HepG2 (cell line): ENCODE measurements around the gene COMMD7. TPM values are rescaled to one million over a fixed set of nuclear protein-coding genes. Genes with fewer than 3 reads are reported as not detected.
A peak's percentile ranks its signal among the peaks of the same experiment; 100 is the strongest.

ENCODE experiments used
- ARID5B ChIP-seq: IDR thresholded peaks from 2 replicates; pipeline ENCODE4 v1.4.0; 2020; ENCODE audit warnings: mild to moderate bottlenecking, missing genetic modification reagents
- ATF7 ChIP-seq, 2 experiments: fragments of 450-650 bp in 1 of 2; sonication (generic) in 1 of 2; formaldehyde crosslinking in 1 of 2; IDR thresholded peaks; 2 replicates each; pipeline versions ENCODE4 v1.4.0 to v1.6.1; 2016 to 2020; ENCODE audit warnings: antibody characterized with exemption in 1 of 2, mild to moderate bottlenecking in 1 of 2, missing genetic modification reagents in 1 of 2
- CREB3 ChIP-seq: sonication (generic); formaldehyde crosslinking; IDR thresholded peaks from 2 replicates; pipeline ENCODE4 v1.5.0; 2020; ENCODE audit warnings: missing genetic modification reagents
- DMAP1 ChIP-seq: IDR thresholded peaks from 2 replicates; pipeline ENCODE4 v1.6.1; 2016
- DR1 ChIP-seq: sonication (generic); formaldehyde crosslinking; IDR thresholded peaks from 2 replicates; pipeline ENCODE4 v1.8.0; 2021; ENCODE audit warnings: mild to moderate bottlenecking, missing genetic modification reagents, inconsistent platforms
- DZIP1 ChIP-seq: sonication (generic); formaldehyde crosslinking; IDR thresholded peaks from 2 replicates; pipeline ENCODE4 v1.5.0; 2020; ENCODE audit warnings: mild to moderate bottlenecking, missing genetic modification reagents
- ZBTB7A ChIP-seq: sonication (generic); formaldehyde crosslinking; IDR thresholded peaks from 2 replicates; pipeline ENCODE4 v1.8.0; 2022; ENCODE audit warnings: mild to moderate bottlenecking, missing genetic modification reagents
- ZNF354B ChIP-seq: sonication (generic); formaldehyde crosslinking; IDR thresholded peaks from 2 replicates; pipeline ENCODE4 v1.8.0; 2022; ENCODE audit warnings: mild to moderate bottlenecking, missing genetic modification reagents
- ZNF672 ChIP-seq: sonication (generic); formaldehyde crosslinking; IDR thresholded peaks from 2 replicates; pipeline ENCODE4 v1.8.1; 2022; ENCODE audit warnings: missing genetic modification reagents
- polyA plus RNA-seq, 8 experiments: library from polyadenylated mRNA; depleted of rRNA in 3 of 8; stranded (reverse) in 7 of 8; unstranded in 1 of 8; fragments of >200 nt; fragmentation: Illumina TruSeq in 4 of 8; extraction: Trizol in 4 of 8; gene quantifications; 2 replicates each; pipeline versions ENCODE4 v1.2.1 to v1.2.3, GENCODE V29; 2011 to 2016; ENCODE audit warnings: low read depth in 4 of 8, missing spikeins in 1 of 8, mixed read lengths in 1 of 8; ENCODE audit not compliant: insufficient read depth in 1 of 8
- total RNA-seq, 5 experiments: library from RNA; depleted of rRNA; stranded (reverse); fragments of >200 nt; fragmentation: Illumina TruSeq; extraction: Trizol; gene quantifications; 2 replicates each; pipeline ENCODE4 v1.2.3, GENCODE V29; 2016; ENCODE audit warnings: low read depth in 1 of 5
- TF ChIP-seq, protein P1 (sequence below): sonication (generic); formaldehyde crosslinking; IDR thresholded peaks from 2 replicates; pipeline ENCODE4 v1.4.0; 2020; ENCODE audit warnings: missing genetic modification reagents, borderline replicate concordance
- TF ChIP-seq, protein P2 (sequence below): sonication (generic); formaldehyde crosslinking; conservative IDR thresholded peaks from 2 replicates; pipeline ENCODE4 v1.8.0; 2022; ENCODE audit warnings: low read depth, missing genetic modification reagents

COMMD7 gene
- total and polyA plus RNA-seq, 2 of the 13 experiments (the other 11 are each of a cell fraction or from before 2014, with no cell fraction given) = 42.1 to 53.3 TPM

DNA sequence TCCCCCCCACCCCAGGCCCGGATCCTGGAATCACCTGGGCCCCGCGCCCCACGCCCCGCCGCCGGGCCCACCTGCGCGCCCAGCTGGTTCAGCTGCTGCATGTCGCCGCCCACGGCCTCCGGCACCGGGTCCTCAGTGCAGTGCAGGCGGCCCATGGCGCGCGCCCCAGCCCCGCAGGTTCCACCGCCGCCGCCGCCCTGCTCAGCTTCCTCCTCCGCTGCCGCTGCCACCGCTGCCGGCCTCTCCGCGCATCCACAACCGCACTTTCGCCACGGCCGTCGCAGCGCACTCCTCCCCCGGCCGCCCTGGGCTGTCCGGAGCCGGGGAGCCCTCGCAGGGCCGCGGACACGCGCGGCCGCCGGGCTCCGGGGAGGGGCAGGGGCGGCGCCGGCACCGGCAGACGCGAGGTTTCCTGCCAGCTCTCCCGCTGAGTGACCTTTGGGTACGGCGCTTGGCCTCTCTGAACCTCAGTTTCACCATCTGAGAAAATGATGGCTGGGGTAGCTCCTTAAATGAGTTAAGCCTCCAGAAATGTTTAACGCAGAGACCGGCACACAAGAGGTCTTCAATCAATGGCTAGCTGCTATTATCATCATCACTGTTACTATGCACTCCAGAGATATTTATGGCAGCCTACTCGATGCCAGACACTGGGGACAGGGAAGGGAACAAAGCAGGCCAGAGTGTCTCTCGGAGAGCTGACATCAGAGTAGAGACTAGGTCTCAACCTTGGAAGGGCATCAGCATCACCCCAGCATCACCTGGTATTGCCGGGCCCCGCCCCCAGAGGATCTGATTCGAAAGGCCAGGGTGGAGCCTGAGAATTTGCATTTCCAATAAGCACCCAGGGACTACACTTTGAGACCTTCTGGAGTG is at the start of gene COMMD7 (continued):
- no peak; the same call in 1 of the 2 replicates for TF ChIP-seq DR1 (CRISPR knock-in tag)
- TF ChIP-seq, protein P1, sequence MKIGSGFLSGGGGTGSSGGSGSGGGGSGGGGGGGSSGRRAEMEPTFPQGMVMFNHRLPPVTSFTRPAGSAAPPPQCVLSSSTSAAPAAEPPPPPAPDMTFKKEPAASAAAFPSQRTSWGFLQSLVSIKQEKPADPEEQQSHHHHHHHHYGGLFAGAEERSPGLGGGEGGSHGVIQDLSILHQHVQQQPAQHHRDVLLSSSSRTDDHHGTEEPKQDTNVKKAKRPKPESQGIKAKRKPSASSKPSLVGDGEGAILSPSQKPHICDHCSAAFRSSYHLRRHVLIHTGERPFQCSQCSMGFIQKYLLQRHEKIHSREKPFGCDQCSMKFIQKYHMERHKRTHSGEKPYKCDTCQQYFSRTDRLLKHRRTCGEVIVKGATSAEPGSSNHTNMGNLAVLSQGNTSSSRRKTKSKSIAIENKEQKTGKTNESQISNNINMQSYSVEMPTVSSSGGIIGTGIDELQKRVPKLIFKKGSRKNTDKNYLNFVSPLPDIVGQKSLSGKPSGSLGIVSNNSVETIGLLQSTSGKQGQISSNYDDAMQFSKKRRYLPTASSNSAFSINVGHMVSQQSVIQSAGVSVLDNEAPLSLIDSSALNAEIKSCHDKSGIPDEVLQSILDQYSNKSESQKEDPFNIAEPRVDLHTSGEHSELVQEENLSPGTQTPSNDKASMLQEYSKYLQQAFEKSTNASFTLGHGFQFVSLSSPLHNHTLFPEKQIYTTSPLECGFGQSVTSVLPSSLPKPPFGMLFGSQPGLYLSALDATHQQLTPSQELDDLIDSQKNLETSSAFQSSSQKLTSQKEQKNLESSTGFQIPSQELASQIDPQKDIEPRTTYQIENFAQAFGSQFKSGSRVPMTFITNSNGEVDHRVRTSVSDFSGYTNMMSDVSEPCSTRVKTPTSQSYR = peak; percentile 64
- TF ChIP-seq ZNF672 = peak; percentile 85; the same call in 1 of the 2 replicates
- no peak for TF ChIP-seq ZNF354B (CRISPR knock-in tag)
- TF ChIP-seq ARID5B (CRISPR knock-in tag) = peak; percentile 25; the same call in 1 of the 2 replicates
- TF ChIP-seq, protein P2, sequence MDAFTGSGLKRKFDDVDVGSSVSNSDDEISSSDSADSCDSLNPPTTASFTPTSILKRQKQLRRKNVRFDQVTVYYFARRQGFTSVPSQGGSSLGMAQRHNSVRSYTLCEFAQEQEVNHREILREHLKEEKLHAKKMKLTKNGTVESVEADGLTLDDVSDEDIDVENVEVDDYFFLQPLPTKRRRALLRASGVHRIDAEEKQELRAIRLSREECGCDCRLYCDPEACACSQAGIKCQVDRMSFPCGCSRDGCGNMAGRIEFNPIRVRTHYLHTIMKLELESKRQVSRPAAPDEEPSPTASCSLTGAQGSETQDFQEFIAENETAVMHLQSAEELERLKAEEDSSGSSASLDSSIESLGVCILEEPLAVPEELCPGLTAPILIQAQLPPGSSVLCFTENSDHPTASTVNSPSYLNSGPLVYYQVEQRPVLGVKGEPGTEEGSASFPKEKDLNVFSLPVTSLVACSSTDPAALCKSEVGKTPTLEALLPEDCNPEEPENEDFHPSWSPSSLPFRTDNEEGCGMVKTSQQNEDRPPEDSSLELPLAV = peak; percentile 89
- no peak; the same call in 1 of the 2 replicates for TF ChIP-seq DMAP1 (CRISPR knock-in tag)
- no peak; the same call in 1 of the 2 replicates for TF ChIP-seq DZIP1
- peak; percentile 62; the same call in 1 of the 2 replicates for TF ChIP-seq ZBTB7A (CRISPR knock-in tag)
- 0 out of 2 replicates have a peak, but pooled peaks have one; percentile 42 for TF ChIP-seq CREB3 (CRISPR knock-in tag)
- TF ChIP-seq ATF7 (IDR thresholded peaks at IDR 0.05) = no peak
- no peak for TF ChIP-seq ATF7 (CRISPR knock-in tag; IDR thresholded peaks at IDR 0.05)
